ENCODE measurements around the gene PIK3R1. TPM values are rescaled to one million over a fixed set of nuclear protein-coding genes. Genes with fewer than 3 reads are reported as not detected.

The PIK3R1 gene
- total RNA-seq, 1 donor from 2014 or later, result 15.5 TPM

DNA sequence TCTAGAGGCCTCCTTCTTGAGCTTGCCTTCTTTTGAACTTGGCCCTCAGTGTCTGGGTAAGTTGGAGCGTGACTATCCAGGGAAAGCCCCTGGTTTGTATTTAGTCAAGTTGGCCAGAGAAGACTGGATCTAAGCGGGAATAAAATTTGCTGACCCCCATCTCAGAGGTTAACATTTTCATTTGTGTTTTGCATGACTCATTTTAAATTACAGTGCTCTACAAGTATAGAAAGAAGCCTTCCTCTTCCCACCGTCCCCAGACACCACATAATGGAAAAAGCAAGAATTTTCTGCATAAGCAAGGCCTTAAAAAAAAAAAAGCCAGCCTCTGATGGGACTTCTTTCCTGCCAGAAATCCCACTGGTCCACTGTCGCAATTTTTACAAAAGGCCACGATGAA, 27.2 kb downstream of the PIK3R1 start:
- FAIRE-seq, result no peak
- no peak overlapping the region for H3K4me3 ChIP-seq (ENCODE audit: low read depth, low read length)
- H3K27me3 ChIP-seq (ENCODE audit: control insufficient read depth, insufficient read depth, low read length), result no peaks in the 10 kb centered on the region
- TF ChIP-seq, protein P1, sequence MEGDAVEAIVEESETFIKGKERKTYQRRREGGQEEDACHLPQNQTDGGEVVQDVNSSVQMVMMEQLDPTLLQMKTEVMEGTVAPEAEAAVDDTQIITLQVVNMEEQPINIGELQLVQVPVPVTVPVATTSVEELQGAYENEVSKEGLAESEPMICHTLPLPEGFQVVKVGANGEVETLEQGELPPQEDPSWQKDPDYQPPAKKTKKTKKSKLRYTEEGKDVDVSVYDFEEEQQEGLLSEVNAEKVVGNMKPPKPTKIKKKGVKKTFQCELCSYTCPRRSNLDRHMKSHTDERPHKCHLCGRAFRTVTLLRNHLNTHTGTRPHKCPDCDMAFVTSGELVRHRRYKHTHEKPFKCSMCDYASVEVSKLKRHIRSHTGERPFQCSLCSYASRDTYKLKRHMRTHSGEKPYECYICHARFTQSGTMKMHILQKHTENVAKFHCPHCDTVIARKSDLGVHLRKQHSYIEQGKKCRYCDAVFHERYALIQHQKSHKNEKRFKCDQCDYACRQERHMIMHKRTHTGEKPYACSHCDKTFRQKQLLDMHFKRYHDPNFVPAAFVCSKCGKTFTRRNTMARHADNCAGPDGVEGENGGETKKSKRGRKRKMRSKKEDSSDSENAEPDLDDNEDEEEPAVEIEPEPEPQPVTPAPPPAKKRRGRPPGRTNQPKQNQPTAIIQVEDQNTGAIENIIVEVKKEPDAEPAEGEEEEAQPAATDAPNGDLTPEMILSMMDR (IDR thresholded peaks at IDR 0.05; ENCODE audit: insufficient read depth, low read length, severe bottlenecking), result no peak
- DNase-seq (ENCODE audit: low read depth), result no peak
- no peaks in the 10 kb centered on the region for H3K36me3 ChIP-seq (ENCODE audit: control insufficient read depth, insufficient read depth, low read length)

GRCh38 chr5:68243251-68243650, 27.7 kb downstream of the PIK3R1 start:
- TF ChIP-seq, protein P1 (IDR thresholded peaks at IDR 0.05; ENCODE audit: insufficient read depth, low read length, severe bottlenecking), result no peak
- Histone ChIP-seq H3K36me3 (ENCODE audit: control insufficient read depth, insufficient read depth, low read length) (no peaks in the 10 kb centered on the region), H3K27me3 (ENCODE audit: control insufficient read depth, insufficient read depth, low read length) (no peaks in the 10 kb centered on the region), H3K4me3 (ENCODE audit: low read depth, low read length) (no peak overlapping the region)
- no peak for FAIRE-seq
- no peak for DNase-seq (ENCODE audit: low read depth)

DNA sequence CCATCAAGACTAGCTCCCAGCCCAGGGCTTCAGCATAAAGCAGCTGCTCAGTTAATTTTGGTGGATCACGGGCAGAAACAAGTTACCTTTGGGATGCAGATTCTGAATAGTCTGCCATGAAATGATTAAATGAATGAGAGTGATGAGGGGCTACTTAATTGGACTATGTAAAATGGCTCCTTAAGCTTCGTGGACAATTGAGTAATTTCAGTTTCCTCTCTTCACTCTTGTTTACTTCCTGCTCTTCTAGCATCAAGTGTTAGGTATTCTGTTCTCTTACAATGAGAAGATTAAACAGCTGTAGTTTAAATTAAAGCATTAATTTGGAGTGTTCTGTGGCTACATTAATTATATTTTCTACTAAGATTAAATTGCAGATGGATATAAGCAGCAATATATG, 28.1 kb downstream of the PIK3R1 start:
- Histone ChIP-seq H3K27me3 (ENCODE audit: control insufficient read depth, insufficient read depth, low read length) (no peaks in the 10 kb centered on the region), H3K4me3 (ENCODE audit: low read depth, low read length) (no peak overlapping the region), H3K36me3 (ENCODE audit: control insufficient read depth, insufficient read depth, low read length) (no peaks in the 10 kb centered on the region)
- no peak for DNase-seq (ENCODE audit: low read depth)
- no peak for FAIRE-seq
- TF ChIP-seq, protein P1 (IDR thresholded peaks at IDR 0.05; ENCODE audit: insufficient read depth, low read length, severe bottlenecking), result no peak

- TF ChIP-seq, protein P1 (IDR thresholded peaks at IDR 0.05; ENCODE audit: insufficient read depth, low read length, severe bottlenecking), result no peak
- H3K27me3 ChIP-seq (ENCODE audit: control insufficient read depth, insufficient read depth, low read length), result no peaks in the 10 kb centered on the region
- no peak for DNase-seq (ENCODE audit: low read depth)
- no peaks in the 10 kb centered on the region for H3K36me3 ChIP-seq (ENCODE audit: control insufficient read depth, insufficient read depth, low read length)
- H3K4me3 ChIP-seq (ENCODE audit: low read depth, low read length), result no peak overlapping the region
- FAIRE-seq, result no peak
These were observed 29.8 kb downstream of the PIK3R1 start for GRCh38 chr5:68245319-68245718.

GRCh38 chr5:68246802-68247201, 31.2 kb downstream of the PIK3R1 start:
- Histone ChIP-seq H3K27me3 (ENCODE audit: control insufficient read depth, insufficient read depth, low read length) (no peaks in the 10 kb centered on the region), H3K36me3 (ENCODE audit: control insufficient read depth, insufficient read depth, low read length) (no peaks in the 10 kb centered on the region), H3K4me3 (ENCODE audit: low read depth, low read length) (no peak overlapping the region)
- TF ChIP-seq, protein P1 (IDR thresholded peaks at IDR 0.05; ENCODE audit: insufficient read depth, low read length, severe bottlenecking), result no peak
- FAIRE-seq, result no peak
- DNase-seq (ENCODE audit: low read depth), result no peak

DNA sequence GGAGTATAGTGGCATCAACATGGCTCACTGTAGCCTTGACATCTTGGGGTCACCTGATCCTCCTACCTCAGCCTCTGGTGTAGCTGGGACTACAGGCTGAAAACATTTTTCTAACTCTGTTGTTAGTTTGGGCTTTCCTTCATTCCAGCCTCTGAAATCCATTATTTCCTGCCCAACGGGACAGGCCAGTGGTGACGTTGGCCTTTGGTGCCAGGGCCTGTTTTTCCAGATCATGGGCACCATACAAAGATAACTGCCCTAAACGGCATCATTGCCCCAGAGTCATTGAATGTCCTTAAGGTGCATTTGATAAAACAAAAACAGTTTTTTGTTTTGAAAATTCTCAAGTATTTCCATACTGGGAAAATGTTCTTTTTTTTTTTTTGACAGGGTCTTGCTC, 32.1 kb downstream of the PIK3R1 start:
- no peak for FAIRE-seq

More for the DNA sequence above, 32.1 kb downstream of the PIK3R1 start:
- no peaks in the 10 kb centered on the region for H3K36me3 ChIP-seq (ENCODE audit: control insufficient read depth, insufficient read depth, low read length)
- no peaks in the 10 kb centered on the region for H3K27me3 ChIP-seq (ENCODE audit: control insufficient read depth, insufficient read depth, low read length)
- no peak overlapping the region for H3K4me3 ChIP-seq (ENCODE audit: low read depth, low read length)
- TF ChIP-seq, protein P1 (IDR thresholded peaks at IDR 0.05; ENCODE audit: insufficient read depth, low read length, severe bottlenecking), result no peak
- no peak for DNase-seq (ENCODE audit: low read depth)
